ENCODE data around the gene CNTNAP2. TPM values are rescaled to one million over a fixed set of nuclear protein-coding genes. Genes with fewer than 3 reads are reported as not detected.

Gene CNTNAP2
- total and polyA plus RNA-seq, 2 donors (not counting 1 experiment from before 2014, with no cell fraction given), result not detected

DNA sequence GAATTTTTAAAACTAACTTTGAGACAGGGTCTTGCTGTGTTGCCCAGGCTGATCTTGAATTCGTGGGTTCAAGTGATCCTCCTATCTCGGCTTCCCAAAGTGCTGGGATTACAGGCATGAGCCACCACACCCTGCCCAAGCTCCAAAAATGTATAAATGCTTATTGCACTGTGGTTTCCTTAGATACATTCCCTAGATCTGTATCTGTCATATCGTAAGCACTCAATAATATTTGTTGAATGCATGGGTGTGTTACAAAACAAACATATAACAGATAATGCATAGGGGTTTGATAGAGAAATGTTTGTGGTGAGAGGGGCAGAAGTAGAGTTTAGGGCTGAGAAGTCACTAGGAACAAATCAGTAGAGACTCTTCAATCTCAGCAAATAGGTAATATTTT, 1518.7 kb downstream of the CNTNAP2 start:
- Histone ChIP-seq H3K4me3 (replicated peaks in 1 of 4; ENCODE audit: control extremely low read depth in 1 of 4, insufficient read depth in 1 of 4, low read depth in 3 of 4, low read length in 4 of 4) (no peak overlapping the region), H3K9me3 (ENCODE audit: control insufficient read depth, insufficient read depth, low read depth, low read length) (no peaks in the 10 kb centered on the region), H3K9ac (ENCODE audit: insufficient read depth, low read length) (no peak overlapping the region), H4K20me1 (ENCODE audit: control insufficient read depth, extremely low read depth, insufficient read depth, low read length) (no peaks in the 10 kb centered on the region), H2AFZ (ENCODE audit: low read length) (no peak overlapping the region), H3K27ac (ENCODE audit: insufficient read depth, low read length) (no peak overlapping the region), H3K4me2 (ENCODE audit: extremely low read depth, insufficient read depth, low read length) (no peak overlapping the region), H3K4me1 (ENCODE audit: control insufficient read depth, extremely low read depth, insufficient read depth, low read length) (no peaks in the 10 kb centered on the region), H3K79me2 (ENCODE audit: control insufficient read depth, insufficient read depth, low read length) (no peaks in the 10 kb centered on the region), H3K36me3 (ENCODE audit: control insufficient read depth, insufficient read depth, low read length) (no peaks in the 10 kb centered on the region), H3K27me3 (ENCODE audit: control insufficient read depth, insufficient read depth, low read length) (no peaks in the 10 kb centered on the region)
- TF ChIP-seq EZH2 (IDR thresholded peaks at IDR 0.05; ENCODE audit: low read length, missing control alignments) (no peak), CTCF (conservative IDR thresholded peaks at IDR 0.05 in 1 of 2, IDR thresholded peaks at IDR 0.05 in 1 of 2; ENCODE audit: low read depth in 1 of 2, low read length in 2 of 2) (no peak)
- no peak for DNase-seq (ENCODE audit: low read depth in 2 of 2)

GRCh38 chr7:147636553-147636952, 1520.0 kb downstream of the CNTNAP2 start:
- no peak for DNase-seq (ENCODE audit: low read depth in 2 of 2)

GRCh38 chr7:147638566-147638965, 1522.0 kb downstream of the CNTNAP2 start:
- no peak overlapping the region for H2AFZ ChIP-seq (ENCODE audit: low read length)
- no peaks in the 10 kb centered on the region for H3K9me3 ChIP-seq (ENCODE audit: control insufficient read depth, insufficient read depth, low read depth, low read length)
- no peaks in the 10 kb centered on the region for H3K4me1 ChIP-seq (ENCODE audit: control insufficient read depth, extremely low read depth, insufficient read depth, low read length)
- no peak for DNase-seq (ENCODE audit: low read depth in 2 of 2)
- H3K79me2 ChIP-seq (ENCODE audit: control insufficient read depth, insufficient read depth, low read length), result no peaks in the 10 kb centered on the region
- H4K20me1 ChIP-seq (ENCODE audit: control insufficient read depth, extremely low read depth, insufficient read depth, low read length), result no peaks in the 10 kb centered on the region
- H3K4me3 ChIP-seq (replicated peaks in 1 of 4; ENCODE audit: control extremely low read depth in 1 of 4, insufficient read depth in 1 of 4, low read depth in 3 of 4, low read length in 4 of 4), result no peak overlapping the region
- H3K9ac ChIP-seq (ENCODE audit: insufficient read depth, low read length), result no peak overlapping the region
- no peak overlapping the region for H3K27ac ChIP-seq (ENCODE audit: insufficient read depth, low read length)
- no peak overlapping the region for H3K4me2 ChIP-seq (ENCODE audit: extremely low read depth, insufficient read depth, low read length)
- no peaks in the 10 kb centered on the region for H3K36me3 ChIP-seq (ENCODE audit: control insufficient read depth, insufficient read depth, low read length)
- TF ChIP-seq EZH2 (IDR thresholded peaks at IDR 0.05; ENCODE audit: low read length, missing control alignments) (no peak), CTCF (conservative IDR thresholded peaks at IDR 0.05 in 1 of 2, IDR thresholded peaks at IDR 0.05 in 1 of 2; ENCODE audit: low read depth in 1 of 2, low read length in 2 of 2) (no peak)
- H3K27me3 ChIP-seq (ENCODE audit: control insufficient read depth, insufficient read depth, low read length), result no peaks in the 10 kb centered on the region

More at GRCh38 chr7:147636553-147636952, 1520.0 kb downstream of the CNTNAP2 start:
- H3K9ac ChIP-seq (ENCODE audit: insufficient read depth, low read length), result no peak overlapping the region
- H2AFZ ChIP-seq (ENCODE audit: low read length), result no peak overlapping the region
- TF ChIP-seq CTCF (conservative IDR thresholded peaks at IDR 0.05 in 1 of 2, IDR thresholded peaks at IDR 0.05 in 1 of 2; ENCODE audit: low read depth in 1 of 2, low read length in 2 of 2), result no peak
- TF ChIP-seq EZH2 (IDR thresholded peaks at IDR 0.05; ENCODE audit: low read length, missing control alignments), result no peak
- no peaks in the 10 kb centered on the region for H3K27me3 ChIP-seq (ENCODE audit: control insufficient read depth, insufficient read depth, low read length)
- no peaks in the 10 kb centered on the region for H3K4me1 ChIP-seq (ENCODE audit: control insufficient read depth, extremely low read depth, insufficient read depth, low read length)
- no peaks in the 10 kb centered on the region for H4K20me1 ChIP-seq (ENCODE audit: control insufficient read depth, extremely low read depth, insufficient read depth, low read length)
- H3K79me2 ChIP-seq (ENCODE audit: control insufficient read depth, insufficient read depth, low read length), result no peaks in the 10 kb centered on the region
- H3K9me3 ChIP-seq (ENCODE audit: control insufficient read depth, insufficient read depth, low read depth, low read length), result no peaks in the 10 kb centered on the region
- H3K4me2 ChIP-seq (ENCODE audit: extremely low read depth, insufficient read depth, low read length), result no peak overlapping the region
- H3K27ac ChIP-seq (ENCODE audit: insufficient read depth, low read length), result no peak overlapping the region
- H3K4me3 ChIP-seq (replicated peaks in 1 of 4; ENCODE audit: control extremely low read depth in 1 of 4, insufficient read depth in 1 of 4, low read depth in 3 of 4, low read length in 4 of 4), result no peak overlapping the region
- no peaks in the 10 kb centered on the region for H3K36me3 ChIP-seq (ENCODE audit: control insufficient read depth, insufficient read depth, low read length)

All from fibroblast of lung (primary cell).